GM12878 (cell line): ENCODE data around the gene NAT14. TPM values are rescaled to one million over a fixed set of nuclear protein-coding genes. Genes with fewer than 3 reads are reported as not detected.

Experiments
- ATAC-seq: fragments of 200-7000 bp; cut with Tn5 transposase; 3 replicates; pipeline ENCODE4 v1.9.1; 2020; ENCODE audit warnings: mild to moderate bottlenecking, moderate library complexity
- BruUV-seq: library from RNA; stranded (reverse); fragments of 400-500 nt; replicated peaks from 2 replicates; lab custom pipeline; 2021; lab: Mats Ljungman, UMichigan
- CTCF ChIA-PET: fragments of 300-600 bp; sonication (Branson Sonifier 250); formaldehyde crosslinking; extraction: SDS; loops from one replicate; lab custom pipeline; 2021; ENCODE audit warnings: inconsistent platforms; lab: Yijun Ruan, JAX
- POLR2A ChIA-PET: fragments of 350-600 bp; formaldehyde crosslinking; extraction: SDS; loops from one replicate; lab custom pipeline; 2021; ENCODE audit warnings: inconsistent platforms; lab: Charles Lee
- RAD21 ChIA-PET: fragments of 300-600 bp; sonication (Branson Sonifier 250); formaldehyde crosslinking; loops from one replicate; lab custom pipeline; 2023; ENCODE audit warnings: antibody characterized with exemption; ENCODE audit not compliant: unreplicated experiment; lab: Charles Lee
- SMC1A ChIA-PET: fragments of 300-600 bp; sonication (Branson Sonifier 250); formaldehyde crosslinking; loops from one replicate; lab custom pipeline; 2023; ENCODE audit not compliant: unreplicated experiment, uncharacterized antibody; lab: Charles Lee
- DNase-seq: peaks from one replicate; pipeline ENCODE4 v3.0.0-alpha.2; 2011; ENCODE audit warnings: low read depth, low spot score
- FAIRE-seq: peaks from 3 replicates; lab custom pipeline; 2011; peaks lifted over from hg19 to GRCh38; lab: Jason Lieb, UNC
- H2AFZ ChIP-seq: 2 replicates; pipeline ENCODE4 v1.6.0; 2011; ENCODE audit warnings: low read depth, low read length, control low read depth; ENCODE audit not compliant: control insufficient read depth
- H3K27ac ChIP-seq: 2 replicates; pipeline ENCODE4 v1.5.1; 2011; ENCODE audit warnings: control low read depth; ENCODE audit not compliant: control insufficient read depth, insufficient read depth
- H3K27me3 ChIP-seq, 2 experiments: replicated peaks in 1 of 2; 2 replicates each; pipeline versions ENCODE4 v1.6.0 to v1.6.1; 2011; ENCODE audit warnings: low read length in 1 of 2; ENCODE audit not compliant: control insufficient read depth in 2 of 2, insufficient read depth in 2 of 2
- H3K36me3 ChIP-seq, 2 experiments: 2 replicates each; pipeline ENCODE4 v1.5.1; 2011; ENCODE audit warnings: low read length in 1 of 2; ENCODE audit not compliant: control insufficient read depth in 2 of 2, insufficient read depth in 2 of 2
- H3K4me1 ChIP-seq: 2 replicates; pipeline ENCODE4 v1.6.1; 2011; ENCODE audit warnings: mild to moderate bottlenecking, low read length, moderate library complexity, mixed read lengths; ENCODE audit not compliant: control insufficient read depth, insufficient read depth
- H3K4me2 ChIP-seq: 2 replicates; pipeline ENCODE4 v1.6.0; 2011; ENCODE audit warnings: control low read depth; ENCODE audit not compliant: control insufficient read depth, insufficient read depth
- H3K4me3 ChIP-seq: fragments of 200-600 bp; sonication (generic); 2 replicates; pipeline ENCODE4 v1.5.1; 2016
- H3K79me2 ChIP-seq: 2 replicates; pipeline ENCODE4 v1.6.0; 2011; ENCODE audit warnings: low read length; ENCODE audit not compliant: control insufficient read depth, insufficient read depth
- H3K9ac ChIP-seq: 2 replicates; pipeline ENCODE4 v1.8.0; 2011; ENCODE audit warnings: low read length, control low read depth, mixed read lengths; ENCODE audit not compliant: control insufficient read depth, insufficient read depth
- H3K9me3 ChIP-seq: replicated peaks from 3 replicates; pipeline ENCODE4 v1.5.1; 2011; ENCODE audit warnings: mild to moderate bottlenecking, low read length; ENCODE audit not compliant: control insufficient read depth, insufficient read depth
- H4K20me1 ChIP-seq: 2 replicates; pipeline ENCODE4 v1.6.0; 2011; ENCODE audit not compliant: control insufficient read depth, insufficient read depth
- ATF7 ChIP-seq: fragments of 450-650 bp; IDR thresholded peaks from 2 replicates; pipeline ENCODE4 v1.6.1; 2016; ENCODE audit warnings: low read depth, mild to moderate bottlenecking
- DPF2 ChIP-seq: fragments of 450-650 bp; IDR thresholded peaks from 2 replicates; pipeline ENCODE4 v1.6.1; 2017; ENCODE audit warnings: mild to moderate bottlenecking
- KLF5 ChIP-seq: fragments of 450-650 bp; IDR thresholded peaks from 2 replicates; pipeline ENCODE4 v1.6.1; 2014; ENCODE audit warnings: mild to moderate bottlenecking; ENCODE audit not compliant: partially characterized antibody
- NR2C1 ChIP-seq: fragments of 450-650 bp; IDR thresholded peaks from 2 replicates; pipeline ENCODE4 v1.6.1; 2017; ENCODE audit warnings: antibody characterized with exemption, mild to moderate bottlenecking, moderate library complexity
- PAX8 ChIP-seq: fragments of 450-650 bp; IDR thresholded peaks from 2 replicates; pipeline ENCODE4 v1.6.1; 2017; ENCODE audit warnings: mild to moderate bottlenecking, moderate library complexity
- RAD51 ChIP-seq: fragments of 450-650 bp; IDR thresholded peaks from 2 replicates; pipeline ENCODE4 v1.6.1; 2016; ENCODE audit warnings: moderate library complexity, mild to moderate bottlenecking, inconsistent platforms
- RELA ChIP-seq: fragments of 450-650 bp; IDR thresholded peaks from 2 replicates; pipeline ENCODE4 v1.8.0; 2014; ENCODE audit warnings: borderline replicate concordance; ENCODE audit not compliant: partially characterized antibody
- RFX5 ChIP-seq: IDR thresholded peaks from 2 replicates; pipeline ENCODE4 v1.6.1; 2011; ENCODE audit warnings: low read depth, low read length, improper control_type of control experiment
- SPI1 ChIP-seq: IDR thresholded peaks from 2 replicates; pipeline ENCODE4 v1.6.1; 2011; ENCODE audit warnings: low read depth, mild to moderate bottlenecking, low read length, moderate library complexity, borderline replicate concordance; ENCODE audit not compliant: insufficient read depth
- YY1 ChIP-seq: IDR thresholded peaks from 2 replicates; pipeline ENCODE4 v1.6.1; 2011; ENCODE audit warnings: low read depth, mild to moderate bottlenecking, low read length
- ZZZ3 ChIP-seq: IDR thresholded peaks from 2 replicates; pipeline ENCODE4 v1.6.1; 2011; ENCODE audit warnings: low read depth; ENCODE audit not compliant: control insufficient read depth, insufficient read length
- WGBS: methylation state at CpG from one replicate; pipeline ENCODE4 v1.1.6; 2016; ENCODE audit warnings: low lambda C conversion rate; ENCODE audit not compliant: insufficient replicate concordance, insufficient coverage; ENCODE audit errors: missing lambda C conversion rate; 5-methylcytosine and 5-hydroxymethylcytosine counted together
- in situ Hi-C: fragments of 300-500 bp; cut with MboI; formaldehyde crosslinking; loops from 9 replicates; pipeline ENCODE4 v1.14.3; 2018; ENCODE audit warnings: mixed read lengths
- intact Hi-C: fragments of 100-400 bp; cut with micrococcal nuclease; formaldehyde crosslinking; loops from one replicate; pipeline ENCODE4 v1.14.2; 2022; ENCODE audit not compliant: unreplicated experiment
- polyA plus RNA-seq, 11 experiments: library from polyadenylated mRNA; depleted of rRNA in 4 of 11; unstranded in 6 of 11; stranded (reverse) in 5 of 11; fragments of >200 nt; fragmentation: Nextera tagmentation in 4 of 11; fragmentation: Illumina TruSeq in 1 of 11; extraction: Ambion mirVana in 4 of 11; extraction: Trizol in 1 of 11; gene quantifications; 1 replicate in 1 of 11; 2 replicates in 10 of 11; pipeline versions ENCODE4 v1.2.1 to v1.2.3, GENCODE V29; 2011 to 2016; ENCODE audit warnings: inconsistent platforms in 2 of 11, missing spikeins in 2 of 11, low read depth in 1 of 11
- total RNA-seq, 4 experiments: library from RNA; depleted of rRNA in 3 of 4; stranded (reverse); fragments of >200 nt in 3 of 4; fragmentation: Illumina TruSeq in 1 of 4; extraction: Trizol in 1 of 4; gene quantifications; 2 replicates each; pipeline versions ENCODE4 v1.2.1 to v1.2.3, GENCODE V29; 2013 to 2021
- TF ChIP-seq, protein P1 (sequence below): fragments of 450-650 bp; IDR thresholded peaks from 2 replicates; pipeline ENCODE4 v1.6.1; 2016; ENCODE audit warnings: mild to moderate bottlenecking

Gene NAT14
- total and polyA plus RNA-seq, 10 of the 15 experiments (the other 5 are each of a cell fraction or from before 2014, with no cell fraction given), result 0.87 to 23.6 (median 9.7) TPM

DNA sequence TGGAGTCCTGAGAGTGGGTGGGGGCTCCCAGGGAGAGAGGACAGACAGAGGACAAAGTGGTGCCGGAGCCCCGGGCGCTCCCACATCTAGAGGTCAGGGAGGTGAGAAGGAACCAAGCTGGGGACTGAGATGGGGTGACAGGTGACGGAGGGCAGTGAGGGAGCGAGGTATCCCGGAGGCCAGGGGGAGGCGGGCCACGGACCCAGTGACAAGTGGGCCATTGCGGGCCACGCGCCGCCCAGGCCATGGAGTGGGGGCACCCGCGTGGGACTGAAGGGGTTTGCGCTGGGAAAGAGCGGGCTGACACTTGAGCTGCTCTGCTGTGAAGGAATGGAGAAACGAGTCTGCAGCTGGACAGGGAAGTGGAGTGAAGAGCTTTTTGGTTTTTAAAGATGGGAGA lies 5.9 kb upstream of the NAT14 start:
- in situ Hi-C loops (no loop called here), intact Hi-C loops (no loop called here)
- no peak for ATAC-seq
- Histone ChIP-seq H3K27me3 (no peaks in the 10 kb centered on the region), H3K36me3 (peaks cover 0 to 9% of the 10 kb centered on the region in 2 experiments; a peak in 2 of 4 replicates), H3K79me2 (peaks cover 6% of the 10 kb centered on the region), H3K4me1 (peaks cover 23% of the 10 kb centered on the region), H3K27ac (no peak overlapping the region), H3K4me3 (no peak overlapping the region), H3K9ac (no peak overlapping the region), H3K4me2 (no peak overlapping the region), H4K20me1 (no peaks in the 10 kb centered on the region), H2AFZ (no peak overlapping the region), H3K9me3 (no peaks in the 10 kb centered on the region)
- no TSS peak for BruUV-seq
- ChIA-PET POLR2A (no interaction called here), SMC1A (no interaction called here), RAD21 (interaction anchor here (0.6 to 1.0 kb wide), 2 partner anchors 17 to 25 kb away, joined by 3 to 4 read pairs; no protein-coding TSS in a partner anchor), CTCF (interaction anchor here (1.1 to 3.7 kb wide), 2 partner anchors 12 to 26 kb away, joined by 4 to 26 read pairs; no protein-coding TSS in a partner anchor)
- no peak for FAIRE-seq
- TF ChIP-seq PAX8 (no peak), NR2C1 (no peak), ZZZ3 (no peak), RFX5 (no peak), DPF2 (no peak), YY1 (no peak), RAD51 (no peak), ATF7 (no peak), SPI1 (no peak), KLF5 (no peak), RELA (no peak)
- TF ChIP-seq, protein P1, sequence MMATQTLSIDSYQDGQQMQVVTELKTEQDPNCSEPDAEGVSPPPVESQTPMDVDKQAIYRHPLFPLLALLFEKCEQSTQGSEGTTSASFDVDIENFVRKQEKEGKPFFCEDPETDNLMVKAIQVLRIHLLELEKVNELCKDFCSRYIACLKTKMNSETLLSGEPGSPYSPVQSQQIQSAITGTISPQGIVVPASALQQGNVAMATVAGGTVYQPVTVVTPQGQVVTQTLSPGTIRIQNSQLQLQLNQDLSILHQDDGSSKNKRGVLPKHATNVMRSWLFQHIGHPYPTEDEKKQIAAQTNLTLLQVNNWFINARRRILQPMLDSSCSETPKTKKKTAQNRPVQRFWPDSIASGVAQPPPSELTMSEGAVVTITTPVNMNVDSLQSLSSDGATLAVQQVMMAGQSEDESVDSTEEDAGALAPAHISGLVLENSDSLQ, result no peak
- DNase-seq, result no peak
- WGBS, result 90% methylated on average over 17 of the region's 17 CpGs
